ENCODE data around the gene PRR23E. TPM values are rescaled to one million over a fixed set of nuclear protein-coding genes. Genes with fewer than 3 reads are reported as not detected.

Gene PRR23E
- total RNA-seq, 1 donor from 2014 or later, result not detected

DNA sequence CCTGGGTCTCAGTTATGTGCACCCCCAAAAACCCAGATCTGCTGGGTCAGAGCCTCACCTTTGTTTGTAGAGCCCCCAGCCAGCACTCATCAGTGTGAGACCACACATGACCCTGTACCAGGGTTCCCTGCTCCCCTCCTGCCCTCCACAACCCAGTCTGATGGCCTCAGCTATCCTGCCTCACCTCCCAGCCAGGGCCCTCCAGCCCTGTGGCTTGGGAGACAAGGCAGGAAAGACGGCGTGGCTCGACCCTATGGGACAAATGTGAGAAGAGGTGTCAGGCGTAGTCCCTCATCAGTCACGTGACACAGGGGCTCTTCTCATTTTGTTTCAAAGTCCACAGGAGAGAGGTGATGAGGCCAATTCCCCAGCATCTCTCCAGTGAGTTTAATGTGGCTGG lies 28.3 kb upstream of the PRR23E start:
- TF ChIP-seq, protein P1, sequence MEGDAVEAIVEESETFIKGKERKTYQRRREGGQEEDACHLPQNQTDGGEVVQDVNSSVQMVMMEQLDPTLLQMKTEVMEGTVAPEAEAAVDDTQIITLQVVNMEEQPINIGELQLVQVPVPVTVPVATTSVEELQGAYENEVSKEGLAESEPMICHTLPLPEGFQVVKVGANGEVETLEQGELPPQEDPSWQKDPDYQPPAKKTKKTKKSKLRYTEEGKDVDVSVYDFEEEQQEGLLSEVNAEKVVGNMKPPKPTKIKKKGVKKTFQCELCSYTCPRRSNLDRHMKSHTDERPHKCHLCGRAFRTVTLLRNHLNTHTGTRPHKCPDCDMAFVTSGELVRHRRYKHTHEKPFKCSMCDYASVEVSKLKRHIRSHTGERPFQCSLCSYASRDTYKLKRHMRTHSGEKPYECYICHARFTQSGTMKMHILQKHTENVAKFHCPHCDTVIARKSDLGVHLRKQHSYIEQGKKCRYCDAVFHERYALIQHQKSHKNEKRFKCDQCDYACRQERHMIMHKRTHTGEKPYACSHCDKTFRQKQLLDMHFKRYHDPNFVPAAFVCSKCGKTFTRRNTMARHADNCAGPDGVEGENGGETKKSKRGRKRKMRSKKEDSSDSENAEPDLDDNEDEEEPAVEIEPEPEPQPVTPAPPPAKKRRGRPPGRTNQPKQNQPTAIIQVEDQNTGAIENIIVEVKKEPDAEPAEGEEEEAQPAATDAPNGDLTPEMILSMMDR (IDR thresholded peaks at IDR 0.05), result no peak
- Mint-ChIP-seq H3K4me1 (ENCODE audit: unreplicated experiment) (no peaks in the 10 kb centered on the region), H3K4me3 (ENCODE audit: unreplicated experiment) (no peak overlapping the region), H3K9me3 (ENCODE audit: unreplicated experiment) (no peaks in the 10 kb centered on the region), H3K27ac (ENCODE audit: unreplicated experiment) (no peak overlapping the region), H3K27me3 (ENCODE audit: unreplicated experiment) (peaks cover 9% of the 10 kb centered on the region), H3K36me3 (ENCODE audit: unreplicated experiment) (no peaks in the 10 kb centered on the region)
- DNase-seq (ENCODE audit: extremely low spot score, unreplicated experiment), result peak; percentile 72

DNA sequence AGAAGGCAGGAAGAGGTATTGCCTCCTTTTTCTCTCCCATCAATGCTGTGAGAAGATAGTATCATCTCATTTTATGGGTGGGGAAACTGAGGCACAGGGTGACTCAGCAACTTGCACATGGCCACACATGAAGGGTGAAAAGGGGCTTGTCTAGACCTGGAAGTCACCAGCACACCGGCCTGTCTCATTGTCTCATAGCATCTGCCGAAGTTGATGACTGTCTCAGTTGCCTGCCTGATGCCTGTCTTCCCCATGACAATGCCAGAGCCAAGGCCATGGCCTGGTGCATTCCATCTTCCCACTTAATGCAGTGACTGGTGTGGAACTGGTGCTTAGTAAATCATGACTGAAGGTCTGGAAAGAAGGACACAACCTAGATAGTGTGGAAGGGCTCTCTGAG lies 27.9 kb upstream of the PRR23E start:
- no peak overlapping the region for H3K4me3 Mint-ChIP-seq (ENCODE audit: unreplicated experiment)
- H3K27ac Mint-ChIP-seq (ENCODE audit: unreplicated experiment), result no peak overlapping the region
- H3K36me3 Mint-ChIP-seq (ENCODE audit: unreplicated experiment), result no peaks in the 10 kb centered on the region
- peaks cover 13% of the 10 kb centered on the region for H3K27me3 Mint-ChIP-seq (ENCODE audit: unreplicated experiment)
- DNase-seq (ENCODE audit: extremely low spot score, unreplicated experiment), result peak; percentile 19
- H3K4me1 Mint-ChIP-seq (ENCODE audit: unreplicated experiment), result no peaks in the 10 kb centered on the region
- no peaks in the 10 kb centered on the region for H3K9me3 Mint-ChIP-seq (ENCODE audit: unreplicated experiment)
- TF ChIP-seq, protein P1 (IDR thresholded peaks at IDR 0.05), result no peak

DNA sequence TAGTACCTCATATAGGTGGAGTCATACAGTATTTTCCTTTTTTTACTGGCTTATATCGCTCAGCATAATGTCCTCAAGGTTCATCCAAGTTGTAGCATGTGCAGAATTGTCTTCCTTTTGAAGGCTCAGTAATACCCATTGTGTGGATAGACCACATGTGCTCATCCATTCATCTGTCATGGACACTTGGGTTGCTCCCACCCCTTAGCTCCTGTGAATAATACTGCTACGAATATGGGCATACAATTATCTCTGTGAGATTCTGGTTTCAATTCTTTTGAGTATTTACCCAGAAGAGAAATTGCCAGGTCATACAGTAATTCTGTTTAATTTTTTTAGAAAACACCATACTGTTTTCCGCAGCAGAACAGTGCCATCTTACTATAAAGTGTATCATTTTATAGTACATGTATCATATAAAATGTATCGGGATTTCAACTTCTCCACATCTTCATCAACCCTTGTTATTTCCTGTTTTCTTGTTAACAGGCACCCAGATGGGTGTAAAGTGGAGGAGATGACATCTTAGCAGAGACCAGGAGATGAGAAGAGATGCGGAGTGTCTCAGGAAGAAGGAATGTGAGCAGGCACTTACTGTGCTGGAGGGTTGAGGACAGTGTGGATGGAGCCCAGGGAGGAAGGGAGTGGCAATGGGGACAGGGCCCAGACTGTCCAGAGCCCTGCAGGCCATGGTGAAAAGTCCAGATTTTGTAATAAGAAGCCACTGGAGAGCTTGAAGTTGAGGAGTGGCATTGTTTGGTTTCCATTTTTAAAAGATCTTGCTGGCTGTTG lies 27.0 kb upstream of the PRR23E start:
- TF ChIP-seq, protein P1 (IDR thresholded peaks at IDR 0.05), result no peak
- H3K4me1 Mint-ChIP-seq (ENCODE audit: unreplicated experiment), result no peaks in the 10 kb centered on the region
- H3K27me3 Mint-ChIP-seq (ENCODE audit: unreplicated experiment), result peaks cover 19% of the 10 kb centered on the region
- H3K27ac Mint-ChIP-seq (ENCODE audit: unreplicated experiment), result no peak overlapping the region
- no peak overlapping the region for H3K4me3 Mint-ChIP-seq (ENCODE audit: unreplicated experiment)
- no peaks in the 10 kb centered on the region for H3K36me3 Mint-ChIP-seq (ENCODE audit: unreplicated experiment)
- H3K9me3 Mint-ChIP-seq (ENCODE audit: unreplicated experiment), result no peaks in the 10 kb centered on the region
- no peak for DNase-seq (ENCODE audit: extremely low spot score, unreplicated experiment)

DNA sequence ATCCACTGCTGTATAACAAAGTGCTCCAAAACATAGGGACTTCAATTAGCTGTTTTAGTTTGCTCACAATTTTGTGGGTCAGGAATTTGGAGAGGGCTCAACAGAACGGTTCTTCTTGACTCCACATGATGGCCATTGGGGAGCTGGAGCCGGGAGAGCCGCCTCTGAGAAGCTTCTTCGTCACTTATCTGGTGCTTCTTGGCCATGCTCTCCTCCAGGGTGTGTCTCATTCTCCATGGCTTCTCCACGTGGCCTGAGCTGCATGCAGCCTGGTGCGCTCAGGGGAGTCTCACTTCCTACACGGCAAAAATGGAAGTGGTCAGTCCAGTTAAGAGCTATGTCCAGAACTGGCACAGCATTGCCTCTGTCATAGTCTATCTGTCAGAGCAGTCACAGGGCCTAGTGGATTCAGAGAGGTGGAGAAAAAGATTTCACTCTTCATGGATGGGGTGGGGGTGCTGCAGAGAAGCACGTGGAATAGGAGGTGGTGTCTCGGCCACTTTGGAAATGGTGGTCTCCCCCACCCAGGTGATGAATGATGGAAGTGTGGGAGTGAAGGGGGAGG lies 26.3 kb upstream of the PRR23E start:
- H3K27me3 Mint-ChIP-seq (ENCODE audit: unreplicated experiment), result peaks cover 19% of the 10 kb centered on the region
- no peak overlapping the region for H3K27ac Mint-ChIP-seq (ENCODE audit: unreplicated experiment)
- H3K36me3 Mint-ChIP-seq (ENCODE audit: unreplicated experiment), result no peaks in the 10 kb centered on the region
- DNase-seq (ENCODE audit: extremely low spot score, unreplicated experiment), result peak; percentile 65
- no peak overlapping the region for H3K4me3 Mint-ChIP-seq (ENCODE audit: unreplicated experiment)
- no peaks in the 10 kb centered on the region for H3K9me3 Mint-ChIP-seq (ENCODE audit: unreplicated experiment)
- TF ChIP-seq, protein P1 (IDR thresholded peaks at IDR 0.05), result no peak
- H3K4me1 Mint-ChIP-seq (ENCODE audit: unreplicated experiment), result no peaks in the 10 kb centered on the region

DNA sequence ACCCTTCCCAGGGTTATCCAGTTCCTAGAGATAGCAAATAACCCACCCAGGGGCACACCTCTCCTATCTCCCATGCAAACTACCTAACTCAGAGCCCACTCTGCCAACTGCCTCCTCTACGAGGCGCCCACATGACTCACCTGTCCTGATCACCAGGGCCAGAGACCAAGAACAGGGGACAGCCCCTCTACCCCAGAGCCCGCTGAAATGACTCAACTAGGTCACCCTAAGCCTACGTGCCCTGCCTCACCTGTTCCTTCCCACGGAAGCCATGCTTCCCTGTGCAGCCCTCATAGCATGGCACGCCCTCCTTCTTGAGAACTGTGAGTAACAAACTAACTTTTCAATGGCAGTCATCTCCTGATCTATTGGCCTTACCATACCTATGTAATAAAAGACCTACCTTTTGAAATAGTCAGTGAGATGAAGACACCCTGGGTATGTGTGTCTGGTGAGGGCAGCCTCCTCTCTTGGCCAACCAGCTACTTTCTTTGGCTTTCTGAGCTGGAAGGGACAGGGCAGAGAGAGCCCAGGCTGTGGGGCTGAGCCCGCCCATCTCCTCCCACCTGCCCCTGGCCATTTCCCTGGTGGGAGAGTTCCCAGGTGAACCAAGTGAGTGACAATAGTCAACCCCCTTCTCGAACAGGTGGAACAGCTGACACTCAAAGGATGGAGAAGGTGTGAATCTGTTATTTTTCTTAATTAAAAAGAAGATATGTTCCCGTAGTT lies 25.5 kb upstream of the PRR23E start:
- peak; percentile 59 for DNase-seq (ENCODE audit: extremely low spot score, unreplicated experiment)
- Mint-ChIP-seq H3K4me3 (ENCODE audit: unreplicated experiment) (no peak overlapping the region), H3K4me1 (ENCODE audit: unreplicated experiment) (no peaks in the 10 kb centered on the region), H3K9me3 (ENCODE audit: unreplicated experiment) (no peaks in the 10 kb centered on the region), H3K27me3 (ENCODE audit: unreplicated experiment) (peaks cover 19% of the 10 kb centered on the region), H3K36me3 (ENCODE audit: unreplicated experiment) (no peaks in the 10 kb centered on the region), H3K27ac (ENCODE audit: unreplicated experiment) (no peak overlapping the region)
- TF ChIP-seq, protein P1 (IDR thresholded peaks at IDR 0.05), result no peak

Data from osteocyte (in vitro differentiated cells).